HepG2 (cell line): ENCODE results near the gene SPTBN2. TPM values are rescaled to one million over a fixed set of nuclear protein-coding genes. Genes with fewer than 3 reads are reported as not detected.

Experiments used
- ATAC-seq: fragments of 200-7000 bp; cut with Tn5 transposase; 3 replicates; pipeline ENCODE4 v1.9.1; 2020; ENCODE audit warnings: mild to moderate bottlenecking, moderate library complexity
- BruUV-seq: library from RNA; stranded (reverse); fragments of 400-500 nt; replicated peaks from 2 replicates; lab custom pipeline; 2021; lab: Mats Ljungman, UMichigan
- CTCF ChIA-PET: fragments of 300-600 bp; formaldehyde crosslinking; extraction: SDS; loops from one replicate; lab custom pipeline; 2021; ENCODE audit warnings: low total read pairs, inconsistent platforms, low intra/inter-chr PET ratio; lab: Yijun Ruan, JAX
- POLR2A ChIA-PET: fragments of 350-600 bp; sonication (Branson Sonifier 250); formaldehyde crosslinking; loops from one replicate; lab custom pipeline; 2020; ENCODE audit warnings: antibody characterized with exemption, inconsistent platforms; lab: Yijun Ruan, JAX
- DNase-seq: peaks from one replicate; pipeline ENCODE4 v3.0.0-alpha.2; 2015; ENCODE audit warnings: low spot score
- FAIRE-seq: peaks from 3 replicates; lab custom pipeline; 2011; peaks lifted over from hg19 to GRCh38; lab: Jason Lieb, UNC
- H2AFZ ChIP-seq: one replicate; pipeline ENCODE4 v1.6.1; 2011; ENCODE audit warnings: low read length, inconsistent platforms
- H3K27ac ChIP-seq: fragments of 300-600 bp; 3 replicates; pipeline ENCODE4 v1.8.0; 2011; ENCODE audit warnings: mixed run types, mild to moderate bottlenecking, mixed read lengths, low read length, inconsistent platforms; ENCODE audit not compliant: insufficient read depth; ENCODE audit errors: extremely low read length
- H3K27me3 ChIP-seq, 2 experiments: fragments of 200-600 bp in 1 of 2; 2 replicates in 1 of 2; 3 replicates in 1 of 2; pipeline versions ENCODE4 v1.6.0 to v1.8.0; 2011; ENCODE audit warnings: low read length in 2 of 2, mild to moderate bottlenecking in 2 of 2, moderate library complexity in 2 of 2, inconsistent platforms in 1 of 2; ENCODE audit not compliant: insufficient read depth in 2 of 2, control insufficient read depth in 1 of 2
- H3K36me3 ChIP-seq, 2 experiments: fragments of 200-600 bp in 1 of 2; replicated peaks in 1 of 2; 2 replicates in 1 of 2; 3 replicates in 1 of 2; pipeline versions ENCODE4 v1.5.1 to v1.8.0; 2011; ENCODE audit warnings: low read length in 2 of 2, inconsistent platforms in 1 of 2; ENCODE audit not compliant: insufficient read depth in 2 of 2, control insufficient read depth in 1 of 2
- H3K4me1 ChIP-seq: 2 replicates; pipeline ENCODE4 v1.5.1; 2012; ENCODE audit warnings: low read length, inconsistent platforms; ENCODE audit not compliant: insufficient read depth
- H3K4me2 ChIP-seq: 2 replicates; pipeline ENCODE4 v1.6.0; 2011; ENCODE audit warnings: low read depth, low read length, inconsistent platforms
- H3K4me3 ChIP-seq, 3 experiments: fragments of 200-600 bp in 1 of 3; sonication (generic), shearing (Covaris generic) in 1 of 3; replicated peaks in 1 of 3; 2 replicates each; pipeline ENCODE4 v1.5.1; 2011 to 2016; ENCODE audit warnings: low read length in 3 of 3, inconsistent platforms in 2 of 3, low read depth in 2 of 3, mild to moderate bottlenecking in 2 of 3, control low read depth in 1 of 3, mixed read lengths in 1 of 3; ENCODE audit not compliant: insufficient read depth in 1 of 3
- H3K79me2 ChIP-seq: one replicate; pipeline ENCODE4 v1.6.1; 2011; ENCODE audit warnings: low read length, inconsistent platforms; ENCODE audit not compliant: insufficient read depth
- H3K9ac ChIP-seq: 2 replicates; pipeline ENCODE4 v1.6.0; 2011; ENCODE audit warnings: mild to moderate bottlenecking, low read depth, low read length, inconsistent platforms; ENCODE audit not compliant: insufficient read depth
- H3K9me3 ChIP-seq: 2 replicates; pipeline ENCODE4 v1.5.1; 2012; ENCODE audit warnings: mild to moderate bottlenecking, low read length
- H4K20me1 ChIP-seq: 2 replicates; pipeline ENCODE4 v1.6.0; 2011; ENCODE audit warnings: inconsistent platforms, mild to moderate bottlenecking, low read length, moderate library complexity; ENCODE audit not compliant: insufficient read depth
- EED ChIP-seq: sonication (generic); formaldehyde crosslinking; IDR thresholded peaks from 2 replicates; pipeline ENCODE4 v1.5.0; 2020; ENCODE audit warnings: mild to moderate bottlenecking, missing genetic modification reagents
- ONECUT2 ChIP-seq: sonication (generic); formaldehyde crosslinking; IDR thresholded peaks from 2 replicates; pipeline ENCODE4 v1.4.0; 2020; ENCODE audit warnings: missing genetic modification reagents
- PRMT3 ChIP-seq: sonication (generic); formaldehyde crosslinking; IDR thresholded peaks from 2 replicates; pipeline ENCODE4 v1.8.1; 2022; ENCODE audit warnings: low read depth, mild to moderate bottlenecking, moderate library complexity, missing genetic modification reagents, borderline replicate concordance
- THYN1 ChIP-seq: sonication (generic); formaldehyde crosslinking; IDR thresholded peaks from 2 replicates; pipeline ENCODE4 v1.8.1; 2023; ENCODE audit warnings: low read depth, mild to moderate bottlenecking, moderate library complexity, missing genetic modification reagents, borderline replicate concordance
- YEATS4 ChIP-seq: sonication (generic); formaldehyde crosslinking; IDR thresholded peaks from 2 replicates; pipeline ENCODE4 v1.4.0; 2020; ENCODE audit warnings: missing genetic modification reagents, borderline replicate concordance
- ZC3H4 ChIP-seq: sonication (generic); formaldehyde crosslinking; IDR thresholded peaks from 2 replicates; pipeline ENCODE4 v1.4.0; 2020; ENCODE audit warnings: missing genetic modification reagents, borderline replicate concordance
- ZFP90 ChIP-seq: sonication (generic); formaldehyde crosslinking; IDR thresholded peaks from 2 replicates; pipeline ENCODE4 v1.8.0; 2022; ENCODE audit warnings: missing genetic modification reagents, mild to moderate bottlenecking, inconsistent platforms, borderline replicate concordance
- ZNF441 ChIP-seq: sonication (generic); formaldehyde crosslinking; IDR thresholded peaks from 2 replicates; pipeline ENCODE4 v1.7.0; 2021; ENCODE audit warnings: missing genetic modification reagents, borderline replicate concordance
- ZNF557 ChIP-seq: sonication (generic); formaldehyde crosslinking; IDR thresholded peaks from 2 replicates; pipeline ENCODE4 v1.4.0; 2020; ENCODE audit warnings: missing genetic modification reagents
- ZNF567 ChIP-seq: sonication (generic); formaldehyde crosslinking; IDR thresholded peaks from 2 replicates; pipeline ENCODE4 v1.8.1; 2023; ENCODE audit warnings: mild to moderate bottlenecking, missing genetic modification reagents, borderline replicate concordance
- ZNF570 ChIP-seq: sonication (generic); formaldehyde crosslinking; IDR thresholded peaks from 2 replicates; pipeline ENCODE4 v1.4.0; 2020; ENCODE audit warnings: mild to moderate bottlenecking, missing genetic modification reagents, borderline replicate concordance
- ZNF619 ChIP-seq: sonication (generic); formaldehyde crosslinking; IDR thresholded peaks from 2 replicates; pipeline ENCODE4 v1.4.0; 2020; ENCODE audit warnings: mild to moderate bottlenecking, missing genetic modification reagents
- ZNF660 ChIP-seq: sonication (generic); formaldehyde crosslinking; IDR thresholded peaks from 2 replicates; pipeline ENCODE4 v1.5.1; 2020; ENCODE audit warnings: mild to moderate bottlenecking, low read depth, missing genetic modification reagents, borderline replicate concordance
- WGBS: methylation state at CpG from one replicate; pipeline ENCODE4 v1.1.6; 2017; ENCODE audit warnings: low lambda C conversion rate; 5-methylcytosine and 5-hydroxymethylcytosine counted together
- in situ Hi-C: cut with HindIII; loops from 2 replicates; pipeline ENCODE4 v1.10.0; 2017; ENCODE audit warnings: low pct_unique_long_range_greater_than_20kb; ENCODE audit not compliant: extremely low pct_ligation_motif_present
- intact Hi-C: fragments of 100-400 bp; cut with micrococcal nuclease; formaldehyde crosslinking; loops from one replicate; pipeline ENCODE4 v1.10.0; 2022; ENCODE audit not compliant: unreplicated experiment
- polyA plus RNA-seq, 8 experiments: library from polyadenylated mRNA; depleted of rRNA in 3 of 8; stranded (reverse) in 7 of 8; unstranded in 1 of 8; fragments of >200 nt; fragmentation: Illumina TruSeq in 4 of 8; extraction: Trizol in 4 of 8; gene quantifications; 2 replicates each; pipeline versions ENCODE4 v1.2.1 to v1.2.3, GENCODE V29; 2011 to 2016; ENCODE audit warnings: low read depth in 4 of 8, missing spikeins in 1 of 8, mixed read lengths in 1 of 8; ENCODE audit not compliant: insufficient read depth in 1 of 8
- total RNA-seq, 5 experiments: library from RNA; depleted of rRNA; stranded (reverse); fragments of >200 nt; fragmentation: Illumina TruSeq; extraction: Trizol; gene quantifications; 2 replicates each; pipeline ENCODE4 v1.2.3, GENCODE V29; 2016; ENCODE audit warnings: low read depth in 1 of 5
- TF ChIP-seq, protein P1 (sequence below): sonication (generic); formaldehyde crosslinking; conservative IDR thresholded peaks from 2 replicates; pipeline ENCODE4 v1.8.1; 2023; ENCODE audit warnings: missing genetic modification reagents
- TF ChIP-seq, protein P2 (sequence below): sonication (generic); formaldehyde crosslinking; IDR thresholded peaks from 2 replicates; pipeline ENCODE4 v1.4.0; 2020; ENCODE audit warnings: missing genetic modification reagents, borderline replicate concordance
- TF ChIP-seq, protein P3 (sequence below): sonication (generic); formaldehyde crosslinking; IDR thresholded peaks from 2 replicates; pipeline ENCODE4 v1.4.0; 2020; ENCODE audit warnings: missing genetic modification reagents, low read depth, mild to moderate bottlenecking, borderline replicate concordance

SPTBN2 gene
- total and polyA plus RNA-seq, 2 of the 13 experiments (the other 11 are each of a cell fraction or from before 2014, with no cell fraction given): 0.65 to 4.0 TPM

DNA sequence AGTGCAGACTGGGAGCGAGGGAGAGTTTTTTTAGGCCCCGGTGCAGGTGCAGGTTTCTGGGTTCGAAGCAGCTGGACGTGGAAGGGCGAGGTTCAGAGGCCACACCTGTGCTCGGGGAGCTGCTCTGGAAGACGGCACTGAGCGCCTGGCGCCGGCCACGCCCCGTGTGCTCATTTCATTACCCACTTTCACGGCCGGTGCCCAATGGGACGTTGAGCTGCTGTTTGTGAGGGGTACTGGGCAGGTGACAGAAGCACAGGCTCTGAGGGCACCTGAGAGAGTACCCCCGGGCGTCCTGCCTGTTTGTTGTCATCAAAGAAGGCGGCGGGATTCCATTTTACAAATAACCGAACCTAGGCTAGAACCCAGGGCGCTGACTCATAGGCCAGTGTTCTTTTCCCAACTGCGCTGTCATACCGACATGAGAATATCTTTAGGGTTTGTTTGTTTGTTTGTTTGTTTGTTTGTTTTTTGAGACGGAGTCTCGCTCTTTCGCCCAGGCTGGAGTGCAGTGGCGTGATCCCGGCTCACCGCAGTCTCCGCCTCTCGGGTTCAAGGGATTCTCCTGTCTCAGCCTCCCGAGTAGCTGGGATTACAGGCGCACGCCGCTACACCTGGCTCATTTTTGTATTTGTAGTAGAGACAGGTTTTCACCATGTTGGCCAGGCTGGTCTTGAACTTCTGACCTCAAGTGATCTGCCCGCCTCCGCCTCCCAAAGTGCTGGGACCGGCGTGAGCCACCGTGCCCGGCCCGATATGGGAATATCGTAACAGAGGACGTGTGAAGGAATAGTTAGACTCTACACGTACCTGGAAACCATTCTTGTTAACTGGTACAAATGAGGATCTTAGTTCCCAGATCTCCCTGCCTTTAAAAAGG lies 16.6 kb upstream of the SPTBN2 start:
- Histone ChIP-seq H2AFZ (peak overlapping the region; percentile 3), H3K4me3 (peak overlapping the region; percentile 87 to 95 (median 91); a peak in 5 of 6 replicates), H3K4me2 (peak overlapping the region; percentile 87), H3K4me1 (peaks cover 19% of the 10 kb centered on the region), H3K9ac (peak overlapping the region; percentile 80; the same call in 1 of the 2 replicates), H3K79me2 (no peaks in the 10 kb centered on the region), H3K36me3 (no peaks in the 10 kb centered on the region), H4K20me1 (no peaks in the 10 kb centered on the region), H3K9me3 (no peaks in the 10 kb centered on the region), H3K27me3 (peaks cover 0 to 3% of the 10 kb centered on the region in 2 experiments; a peak in 1 of 5 replicates), H3K27ac (no peak overlapping the region)
- intact Hi-C loops (no loop called here), in situ Hi-C loops (no loop called here)
- 84% methylated on average over 31 of the region's 45 CpGs for WGBS
- TSS peak; percentile 56 for BruUV-seq
- ATAC-seq (peak; percentile 61), DNase-seq (no peak), FAIRE-seq (no peak)
- ChIA-PET POLR2A (interaction anchor here (0.8 to 1.0 kb wide), 2 partner anchors 11 to 27 kb away, joined by 3 to 4 read pairs; no protein-coding TSS in a partner anchor), CTCF (no interaction called here)
- TF ChIP-seq ZNF660 (no peak), ZNF570 (no peak), ZC3H4 (CRISPR knock-in tag) (no peak), ZNF567 (CRISPR knock-in tag) (no peak), ONECUT2 (CRISPR knock-in tag) (no peak), ZNF619 (CRISPR knock-in tag) (no peak), EED (no peak), ZNF441 (CRISPR knock-in tag) (no peak), THYN1 (CRISPR knock-in tag) (no peak), ZNF557 (CRISPR knock-in tag) (no peak), ZFP90 (CRISPR knock-in tag) (no peak), YEATS4 (CRISPR knock-in tag) (no peak), PRMT3 (CRISPR knock-in tag) (no peak)
- TF ChIP-seq, protein P1, sequence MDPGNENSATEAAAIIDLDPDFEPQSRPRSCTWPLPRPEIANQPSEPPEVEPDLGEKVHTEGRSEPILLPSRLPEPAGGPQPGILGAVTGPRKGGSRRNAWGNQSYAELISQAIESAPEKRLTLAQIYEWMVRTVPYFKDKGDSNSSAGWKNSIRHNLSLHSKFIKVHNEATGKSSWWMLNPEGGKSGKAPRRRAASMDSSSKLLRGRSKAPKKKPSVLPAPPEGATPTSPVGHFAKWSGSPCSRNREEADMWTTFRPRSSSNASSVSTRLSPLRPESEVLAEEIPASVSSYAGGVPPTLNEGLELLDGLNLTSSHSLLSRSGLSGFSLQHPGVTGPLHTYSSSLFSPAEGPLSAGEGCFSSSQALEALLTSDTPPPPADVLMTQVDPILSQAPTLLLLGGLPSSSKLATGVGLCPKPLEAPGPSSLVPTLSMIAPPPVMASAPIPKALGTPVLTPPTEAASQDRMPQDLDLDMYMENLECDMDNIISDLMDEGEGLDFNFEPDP (CRISPR knock-in tag): no peak
- TF ChIP-seq, protein P2, sequence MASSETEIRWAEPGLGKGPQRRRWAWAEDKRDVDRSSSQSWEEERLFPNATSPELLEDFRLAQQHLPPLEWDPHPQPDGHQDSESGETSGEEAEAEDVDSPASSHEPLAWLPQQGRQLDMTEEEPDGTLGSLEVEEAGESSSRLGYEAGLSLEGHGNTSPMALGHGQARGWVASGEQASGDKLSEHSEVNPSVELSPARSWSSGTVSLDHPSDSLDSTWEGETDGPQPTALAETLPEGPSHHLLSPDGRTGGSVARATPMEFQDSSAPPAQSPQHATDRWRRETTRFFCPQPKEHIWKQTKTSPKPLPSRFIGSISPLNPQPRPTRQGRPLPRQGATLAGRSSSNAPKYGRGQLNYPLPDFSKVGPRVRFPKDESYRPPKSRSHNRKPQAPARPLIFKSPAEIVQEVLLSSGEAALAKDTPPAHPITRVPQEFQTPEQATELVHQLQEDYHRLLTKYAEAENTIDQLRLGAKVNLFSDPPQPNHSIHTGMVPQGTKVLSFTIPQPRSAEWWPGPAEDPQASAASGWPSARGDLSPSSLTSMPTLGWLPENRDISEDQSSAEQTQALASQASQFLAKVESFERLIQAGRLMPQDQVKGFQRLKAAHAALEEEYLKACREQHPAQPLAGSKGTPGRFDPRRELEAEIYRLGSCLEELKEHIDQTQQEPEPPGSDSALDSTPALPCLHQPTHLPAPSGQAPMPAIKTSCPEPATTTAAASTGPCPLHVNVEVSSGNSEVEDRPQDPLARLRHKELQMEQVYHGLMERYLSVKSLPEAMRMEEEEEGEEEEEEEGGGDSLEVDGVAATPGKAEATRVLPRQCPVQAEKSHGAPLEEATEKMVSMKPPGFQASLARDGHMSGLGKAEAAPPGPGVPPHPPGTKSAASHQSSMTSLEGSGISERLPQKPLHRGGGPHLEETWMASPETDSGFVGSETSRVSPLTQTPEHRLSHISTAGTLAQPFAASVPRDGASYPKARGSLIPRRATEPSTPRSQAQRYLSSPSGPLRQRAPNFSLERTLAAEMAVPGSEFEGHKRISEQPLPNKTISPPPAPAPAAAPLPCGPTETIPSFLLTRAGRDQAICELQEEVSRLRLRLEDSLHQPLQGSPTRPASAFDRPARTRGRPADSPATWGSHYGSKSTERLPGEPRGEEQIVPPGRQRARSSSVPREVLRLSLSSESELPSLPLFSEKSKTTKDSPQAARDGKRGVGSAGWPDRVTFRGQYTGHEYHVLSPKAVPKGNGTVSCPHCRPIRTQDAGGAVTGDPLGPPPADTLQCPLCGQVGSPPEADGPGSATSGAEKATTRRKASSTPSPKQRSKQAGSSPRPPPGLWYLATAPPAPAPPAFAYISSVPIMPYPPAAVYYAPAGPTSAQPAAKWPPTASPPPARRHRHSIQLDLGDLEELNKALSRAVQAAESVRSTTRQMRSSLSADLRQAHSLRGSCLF (CRISPR knock-in tag): no peak
- TF ChIP-seq, protein P3, sequence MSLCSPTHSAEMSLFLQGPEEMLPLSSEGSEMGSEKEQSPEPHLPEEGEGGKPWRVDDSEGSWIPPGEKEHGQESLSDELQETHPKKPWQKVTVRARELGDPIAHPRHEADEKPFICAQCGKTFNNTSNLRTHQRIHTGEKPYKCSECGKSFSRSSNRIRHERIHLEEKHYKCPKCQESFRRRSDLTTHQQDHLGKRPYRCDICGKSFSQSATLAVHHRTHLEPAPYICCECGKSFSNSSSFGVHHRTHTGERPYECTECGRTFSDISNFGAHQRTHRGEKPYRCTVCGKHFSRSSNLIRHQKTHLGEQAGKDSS (CRISPR knock-in tag): no peak
